ENCODE data around the gene ITGA11.

The ITGA11 gene

GRCh38 chr15:68439506-68439905, 7.5 kb upstream of the ITGA11 start:
- H3K36me3 ChIP-seq (ENCODE audit: insufficient read depth, insufficient read length, low read length) = no peaks in the 10 kb centered on the region
- no peak overlapping the region for H3K9ac ChIP-seq (ENCODE audit: insufficient read length, low read depth)
- H3K4me1 ChIP-seq (ENCODE audit: insufficient read depth, insufficient read length) = no peaks in the 10 kb centered on the region
- H3K27me3 ChIP-seq (ENCODE audit: insufficient read depth, insufficient read length) = peaks cover 2% of the 10 kb centered on the region
- H3K4me3 ChIP-seq (ENCODE audit: insufficient read length, low read depth) = no peak overlapping the region
- H3K9me3 ChIP-seq (ENCODE audit: insufficient read depth, low read length) = peaks cover 4% of the 10 kb centered on the region; the same call in 1 of the 2 replicates
- TF ChIP-seq ZNF274 (IDR thresholded peaks at IDR 0.05; ENCODE audit: low read depth, low read length) = no peak
- TF ChIP-seq SUZ12 (IDR thresholded peaks at IDR 0.05; ENCODE audit: extremely low read depth, insufficient read depth, insufficient read length) = no peak
- TF ChIP-seq YY1 (IDR thresholded peaks at IDR 0.05; ENCODE audit: insufficient read depth, insufficient read length) = no peak
- no peak for DNase-seq (ENCODE audit: low read depth, low spot score)

GRCh38 chr15:68436680-68437079, 4.7 kb upstream of the ITGA11 start:
- Histone ChIP-seq H3K9me3 (ENCODE audit: insufficient read depth, low read length) (peaks cover 4% of the 10 kb centered on the region; the same call in 1 of the 2 replicates), H3K27me3 (ENCODE audit: insufficient read depth, insufficient read length) (peaks cover 27% of the 10 kb centered on the region)

GRCh38 chr15:68435966-68436365, 4.0 kb upstream of the ITGA11 start:
- no peak overlapping the region for H3K4me3 ChIP-seq (ENCODE audit: insufficient read length, low read depth)
- H3K36me3 ChIP-seq (ENCODE audit: insufficient read depth, insufficient read length, low read length) = no peaks in the 10 kb centered on the region
- peaks cover 4% of the 10 kb centered on the region; the same call in 1 of the 2 replicates for H3K9me3 ChIP-seq (ENCODE audit: insufficient read depth, low read length)
- peaks cover 34% of the 10 kb centered on the region for H3K27me3 ChIP-seq (ENCODE audit: insufficient read depth, insufficient read length)
- DNase-seq (ENCODE audit: low read depth, low spot score) = no peak
- no peak overlapping the region for H3K9ac ChIP-seq (ENCODE audit: insufficient read length, low read depth)
- H3K4me1 ChIP-seq (ENCODE audit: insufficient read depth, insufficient read length) = peaks cover 7% of the 10 kb centered on the region
- no peak for TF ChIP-seq ZNF274 (IDR thresholded peaks at IDR 0.05; ENCODE audit: low read depth, low read length)
- no peak for TF ChIP-seq YY1 (IDR thresholded peaks at IDR 0.05; ENCODE audit: insufficient read depth, insufficient read length)
- TF ChIP-seq SUZ12 (IDR thresholded peaks at IDR 0.05; ENCODE audit: extremely low read depth, insufficient read depth, insufficient read length) = no peak

More at GRCh38 chr15:68436680-68437079, 4.7 kb upstream of the ITGA11 start:
- H3K36me3 ChIP-seq (ENCODE audit: insufficient read depth, insufficient read length, low read length) = no peaks in the 10 kb centered on the region
- H3K4me3 ChIP-seq (ENCODE audit: insufficient read length, low read depth) = no peak overlapping the region
- TF ChIP-seq ZNF274 (IDR thresholded peaks at IDR 0.05; ENCODE audit: low read depth, low read length) = no peak
- DNase-seq (ENCODE audit: low read depth, low spot score) = no peak
- H3K4me1 ChIP-seq (ENCODE audit: insufficient read depth, insufficient read length) = peaks cover 7% of the 10 kb centered on the region
- no peak overlapping the region for H3K9ac ChIP-seq (ENCODE audit: insufficient read length, low read depth)

- peaks cover 4% of the 10 kb centered on the region; the same call in 1 of the 2 replicates for H3K9me3 ChIP-seq (ENCODE audit: insufficient read depth, low read length)
- no peak overlapping the region for H3K4me3 ChIP-seq (ENCODE audit: insufficient read length, low read depth)
- H3K4me1 ChIP-seq (ENCODE audit: insufficient read depth, insufficient read length) = peaks cover 7% of the 10 kb centered on the region
- H3K9ac ChIP-seq (ENCODE audit: insufficient read length, low read depth) = no peak overlapping the region
- peaks cover 54% of the 10 kb centered on the region for H3K27me3 ChIP-seq (ENCODE audit: insufficient read depth, insufficient read length)
- TF ChIP-seq SUZ12 (IDR thresholded peaks at IDR 0.05; ENCODE audit: extremely low read depth, insufficient read depth, insufficient read length) = no peak
- no peak for TF ChIP-seq ZNF274 (IDR thresholded peaks at IDR 0.05; ENCODE audit: low read depth, low read length)
- no peak for TF ChIP-seq YY1 (IDR thresholded peaks at IDR 0.05; ENCODE audit: insufficient read depth, insufficient read length)
- no peaks in the 10 kb centered on the region for H3K36me3 ChIP-seq (ENCODE audit: insufficient read depth, insufficient read length, low read length)
- no peak for DNase-seq (ENCODE audit: low read depth, low spot score)
Observed at GRCh38 chr15:68434021-68434420, 2.1 kb upstream of the ITGA11 start.

GRCh38 chr15:68433551-68433950, 1.6 kb upstream of the ITGA11 start:
- Histone ChIP-seq H3K27me3 (ENCODE audit: insufficient read depth, insufficient read length) (peaks cover 58% of the 10 kb centered on the region), H3K4me1 (ENCODE audit: insufficient read depth, insufficient read length) (peaks cover 7% of the 10 kb centered on the region)
- TF ChIP-seq ZNF274 (IDR thresholded peaks at IDR 0.05; ENCODE audit: low read depth, low read length) (no peak), YY1 (IDR thresholded peaks at IDR 0.05; ENCODE audit: insufficient read depth, insufficient read length) (no peak), SUZ12 (IDR thresholded peaks at IDR 0.05; ENCODE audit: extremely low read depth, insufficient read depth, insufficient read length) (no peak)

GRCh38 chr15:68432441-68433064, 590 bp upstream of the ITGA11 start:
- Histone ChIP-seq H3K4me3 (ENCODE audit: insufficient read length, low read depth) (peak overlapping the region; percentile 45), H3K9ac (ENCODE audit: insufficient read length, low read depth) (no peak overlapping the region), H3K4me1 (ENCODE audit: insufficient read depth, insufficient read length) (peaks cover 7% of the 10 kb centered on the region), H3K27me3 (ENCODE audit: insufficient read depth, insufficient read length) (peaks cover 62% of the 10 kb centered on the region), H3K9me3 (ENCODE audit: insufficient read depth, low read length) (no peaks in the 10 kb centered on the region), H3K36me3 (ENCODE audit: insufficient read depth, insufficient read length, low read length) (no peaks in the 10 kb centered on the region)
- no peak for DNase-seq (ENCODE audit: low read depth, low spot score)
- TF ChIP-seq YY1 (IDR thresholded peaks at IDR 0.05; ENCODE audit: insufficient read depth, insufficient read length) (no peak), SUZ12 (IDR thresholded peaks at IDR 0.05; ENCODE audit: extremely low read depth, insufficient read depth, insufficient read length) (no peak), ZNF274 (IDR thresholded peaks at IDR 0.05; ENCODE audit: low read depth, low read length) (no peak)

More at GRCh38 chr15:68433551-68433950, 1.6 kb upstream of the ITGA11 start:
- Histone ChIP-seq H3K9me3 (ENCODE audit: insufficient read depth, low read length) (peaks cover 3% of the 10 kb centered on the region; the same call in 1 of the 2 replicates), H3K36me3 (ENCODE audit: insufficient read depth, insufficient read length, low read length) (no peaks in the 10 kb centered on the region), H3K4me3 (ENCODE audit: insufficient read length, low read depth) (no peak overlapping the region), H3K9ac (ENCODE audit: insufficient read length, low read depth) (no peak overlapping the region)
- no peak for DNase-seq (ENCODE audit: low read depth, low spot score)

- H3K4me1 ChIP-seq (ENCODE audit: insufficient read depth, insufficient read length) = peaks cover 9% of the 10 kb centered on the region
- H3K4me3 ChIP-seq (ENCODE audit: insufficient read length, low read depth) = peak overlapping the region; percentile 45
- H3K9ac ChIP-seq (ENCODE audit: insufficient read length, low read depth) = peak overlapping the region; percentile 68
Observed at GRCh38 chr15:68431037-68431791, 749 bp downstream of the ITGA11 start.

More at GRCh38 chr15:68431037-68431791, 749 bp downstream of the ITGA11 start:
- H3K36me3 ChIP-seq (ENCODE audit: insufficient read depth, insufficient read length, low read length) = no peaks in the 10 kb centered on the region
- no peaks in the 10 kb centered on the region for H3K9me3 ChIP-seq (ENCODE audit: insufficient read depth, low read length)
- TF ChIP-seq SUZ12 (IDR thresholded peaks at IDR 0.05; ENCODE audit: extremely low read depth, insufficient read depth, insufficient read length) = no peak
- TF ChIP-seq ZNF274 (IDR thresholded peaks at IDR 0.05; ENCODE audit: low read depth, low read length) = no peak
- TF ChIP-seq YY1 (IDR thresholded peaks at IDR 0.05; ENCODE audit: insufficient read depth, insufficient read length) = no peak
- no peak for DNase-seq (ENCODE audit: low read depth, low spot score)
- H3K27me3 ChIP-seq (ENCODE audit: insufficient read depth, insufficient read length) = peaks cover 62% of the 10 kb centered on the region
